Uterus (tissue), 2 donors: ENCODE data around the gene TMEM140.

Source experiments
- CTCF ChIP-seq, 4 experiments: fragments of 200-600 bp in 2 of 4; fragments of 450-650 bp in 2 of 4; sonication (generic) in 2 of 4; IDR thresholded peaks; one replicate each; pipeline ENCODE4 v1.5.1; 2016 to 2019; ENCODE audit warnings: antibody characterized with exemption in 4 of 4, mild to moderate bottlenecking in 2 of 4, moderate library complexity in 1 of 4
- POLR2A ChIP-seq, 2 donors: fragments of 450-650 bp; IDR thresholded peaks; one replicate each; pipeline ENCODE4 v1.6.1; 2016; ENCODE audit warnings: antibody characterized with exemption in 2 of 2, mild to moderate bottlenecking in 1 of 2, moderate library complexity in 1 of 2

- TF ChIP-seq POLR2A (IDR thresholded peaks at IDR 0.05) (no peak), CTCF (IDR thresholded peaks at IDR 0.05) (no peak)
These were observed 40.6 kb downstream of the TMEM140 start for GRCh38 chr7:135188298-135188984.
